ENCODE measurements around the gene PRG3. TPM values are rescaled to one million over a fixed set of nuclear protein-coding genes. Genes with fewer than 3 reads are reported as not detected.
"Not testable (repeated sequence)": the region's sequence is repeated elsewhere in the genome, so short reads cannot be mapped to it uniquely, and the experiment has no call there.

The PRG3 gene
- total RNA-seq, 2 experiments from 2014 or later = not detected

- H3K27ac Mint-ChIP-seq = no peak overlapping the region
- H3K4me3 Mint-ChIP-seq = no peak overlapping the region
- H3K4me1 Mint-ChIP-seq (ENCODE audit: low read depth) = no peaks in the 10 kb centered on the region
- H3K27me3 Mint-ChIP-seq (ENCODE audit: low read depth) = peaks cover 3% of the 10 kb centered on the region
- POLR2A ChIA-PET = no interaction called here
- DNase-seq = no peak
- CTCF ChIA-PET = interaction anchor here (1.1 to 1.9 kb wide), 4 partner anchors 15 to 130 kb away, joined by 3 to 5 read pairs (median 3); no protein-coding TSS in a partner anchor
- no peaks in the 10 kb centered on the region for H3K36me3 Mint-ChIP-seq (ENCODE audit: low read depth)
- no peaks in the 10 kb centered on the region for H3K9me3 Mint-ChIP-seq (ENCODE audit: insufficient read depth)
- ATAC-seq = no peak
Observed at GRCh38 chr11:57363131-57364080, 17.5 kb downstream of the PRG3 start.

GRCh38 chr11:57361926-57362325 is 19.0 kb downstream of the PRG3 start:
- Mint-ChIP-seq H3K9me3 (ENCODE audit: insufficient read depth) (no peaks in the 10 kb centered on the region), H3K36me3 (ENCODE audit: low read depth) (no peaks in the 10 kb centered on the region), H3K27ac (no peak overlapping the region), H3K4me3 (no peak overlapping the region), H3K27me3 (ENCODE audit: low read depth) (peaks cover 3% of the 10 kb centered on the region), H3K4me1 (ENCODE audit: low read depth) (no peaks in the 10 kb centered on the region)
- ChIA-PET POLR2A (interaction anchor here (1.1 kb wide), 1 partner anchor 16 kb away, joined by 3 read pairs; no protein-coding TSS in a partner anchor), CTCF (interaction anchor here (0.8 to 1.9 kb wide), 4 partner anchors 12 to 131 kb away, joined by 3 to 7 read pairs (median 4); no protein-coding TSS in a partner anchor)
- no peak for DNase-seq
- ATAC-seq = no peak

- CTCF ChIA-PET = interaction anchor here (1.9 kb wide), 1 partner anchor 16 kb away, joined by 7 read pairs; no protein-coding TSS in a partner anchor
- not testable (repeated sequence) for H3K36me3 Mint-ChIP-seq (ENCODE audit: low read depth); H3K27me3 Mint-ChIP-seq (ENCODE audit: low read depth); ATAC-seq; H3K4me1 Mint-ChIP-seq (ENCODE audit: low read depth); H3K9me3 Mint-ChIP-seq (ENCODE audit: insufficient read depth); H3K4me3 Mint-ChIP-seq; H3K27ac Mint-ChIP-seq; DNase-seq
- POLR2A ChIA-PET = interaction anchor here (1.1 kb wide), 1 partner anchor 16 kb away, joined by 3 read pairs; no protein-coding TSS in a partner anchor
Observed at GRCh38 chr11:57361420-57361819, 19.5 kb downstream of the PRG3 start.

- no peaks in the 10 kb centered on the region for H3K36me3 Mint-ChIP-seq (ENCODE audit: low read depth)
- ChIA-PET POLR2A (interaction anchor here (1.1 kb wide), 1 partner anchor 15 kb away, joined by 3 read pairs; no protein-coding TSS in a partner anchor), CTCF (interaction anchor here (1.0 to 1.9 kb wide), 2 partner anchors 15 to 99 kb away, joined by 3 to 7 read pairs; partner anchors contain the start of gene RTN4RL2)
- DNase-seq = no peak
- no peak for ATAC-seq
- H3K27ac Mint-ChIP-seq = no peak overlapping the region
- H3K27me3 Mint-ChIP-seq (ENCODE audit: low read depth) = peaks cover 12% of the 10 kb centered on the region
- no peak overlapping the region for H3K4me3 Mint-ChIP-seq
- H3K4me1 Mint-ChIP-seq (ENCODE audit: low read depth) = no peaks in the 10 kb centered on the region
- H3K9me3 Mint-ChIP-seq (ENCODE audit: insufficient read depth) = no peaks in the 10 kb centered on the region
Observed at GRCh38 chr11:57360991-57361390, 20.0 kb downstream of the PRG3 start.

GRCh38 chr11:57359896-57360690 is 20.9 kb downstream of the PRG3 start:
- no peak for ATAC-seq
- H3K4me3 Mint-ChIP-seq = no peak overlapping the region
- ChIA-PET POLR2A (no interaction called here), CTCF (interaction anchor here (0.8 to 1.9 kb wide), 5 partner anchors 14 to 133 kb away, joined by 3 to 7 read pairs (median 3); partner anchors contain the start of gene RTN4RL2)
- DNase-seq = no peak
- H3K27me3 Mint-ChIP-seq (ENCODE audit: low read depth) = peaks cover 13% of the 10 kb centered on the region
- H3K4me1 Mint-ChIP-seq (ENCODE audit: low read depth) = no peaks in the 10 kb centered on the region
- H3K36me3 Mint-ChIP-seq (ENCODE audit: low read depth) = no peaks in the 10 kb centered on the region
- no peaks in the 10 kb centered on the region for H3K9me3 Mint-ChIP-seq (ENCODE audit: insufficient read depth)
- H3K27ac Mint-ChIP-seq = no peak overlapping the region

- ATAC-seq = no peak
- Mint-ChIP-seq H3K4me1 (ENCODE audit: low read depth) (no peaks in the 10 kb centered on the region), H3K27ac (no peak overlapping the region), H3K9me3 (ENCODE audit: insufficient read depth) (no peaks in the 10 kb centered on the region), H3K36me3 (ENCODE audit: low read depth) (no peaks in the 10 kb centered on the region), H3K4me3 (no peak overlapping the region), H3K27me3 (ENCODE audit: low read depth) (peaks cover 19% of the 10 kb centered on the region)
- no peak for DNase-seq
- ChIA-PET POLR2A (no interaction called here), CTCF (interaction anchor here (0.8 to 1.4 kb wide), 3 partner anchors 71 to 134 kb away, joined by 3 to 4 read pairs (median 3); no protein-coding TSS in a partner anchor)
Observed at GRCh38 chr11:57359396-57359795, 21.6 kb downstream of the PRG3 start.

GRCh38 chr11:57358991-57359390 is 22.0 kb downstream of the PRG3 start:
- H3K27me3 Mint-ChIP-seq (ENCODE audit: low read depth) = peaks cover 19% of the 10 kb centered on the region
- ATAC-seq (no peak), DNase-seq (no peak)
- CTCF ChIA-PET = interaction anchor here (1.4 kb wide), 2 partner anchors 72 to 125 kb away, joined by 3 to 4 read pairs; no protein-coding TSS in a partner anchor
- no peaks in the 10 kb centered on the region for H3K36me3 Mint-ChIP-seq (ENCODE audit: low read depth)
- no peaks in the 10 kb centered on the region for H3K4me1 Mint-ChIP-seq (ENCODE audit: low read depth)
- no peaks in the 10 kb centered on the region for H3K9me3 Mint-ChIP-seq (ENCODE audit: insufficient read depth)
- no peak overlapping the region for H3K27ac Mint-ChIP-seq
- POLR2A ChIA-PET = no interaction called here
- no peak overlapping the region for H3K4me3 Mint-ChIP-seq

GRCh38 chr11:57358543-57358961 is 22.4 kb downstream of the PRG3 start:
- POLR2A ChIA-PET = no interaction called here
- no peak overlapping the region for H3K27ac Mint-ChIP-seq
- DNase-seq (no peak), ATAC-seq (no peak)
- peaks cover 21% of the 10 kb centered on the region for H3K27me3 Mint-ChIP-seq (ENCODE audit: low read depth)
- no peak overlapping the region for H3K4me3 Mint-ChIP-seq
- H3K4me1 Mint-ChIP-seq (ENCODE audit: low read depth) = no peaks in the 10 kb centered on the region
- H3K9me3 Mint-ChIP-seq (ENCODE audit: insufficient read depth) = no peaks in the 10 kb centered on the region
- no peaks in the 10 kb centered on the region for H3K36me3 Mint-ChIP-seq (ENCODE audit: low read depth)
- CTCF ChIA-PET = no interaction called here

GRCh38 chr11:57357856-57358255 is 23.1 kb downstream of the PRG3 start:
- Mint-ChIP-seq H3K27ac (no peak overlapping the region), H3K9me3 (ENCODE audit: insufficient read depth) (no peaks in the 10 kb centered on the region), H3K36me3 (ENCODE audit: low read depth) (no peaks in the 10 kb centered on the region), H3K4me3 (no peak overlapping the region), H3K27me3 (ENCODE audit: low read depth) (peaks cover 27% of the 10 kb centered on the region), H3K4me1 (ENCODE audit: low read depth) (no peaks in the 10 kb centered on the region)
- ChIA-PET POLR2A (no interaction called here), CTCF (interaction anchor here (1.8 kb wide), 1 partner anchor 12 kb away, joined by 5 read pairs; no protein-coding TSS in a partner anchor)
- DNase-seq (no peak), ATAC-seq (no peak)

- Mint-ChIP-seq H3K27ac (no peak overlapping the region), H3K4me3 (no peak overlapping the region), H3K36me3 (ENCODE audit: low read depth) (no peaks in the 10 kb centered on the region), H3K9me3 (ENCODE audit: insufficient read depth) (no peaks in the 10 kb centered on the region), H3K27me3 (ENCODE audit: low read depth) (peaks cover 29% of the 10 kb centered on the region), H3K4me1 (ENCODE audit: low read depth) (no peaks in the 10 kb centered on the region)
- CTCF ChIA-PET = interaction anchor here (1.8 kb wide), 1 partner anchor 12 kb away, joined by 5 read pairs; no protein-coding TSS in a partner anchor
- no peak for ATAC-seq
- no peak for DNase-seq
- POLR2A ChIA-PET = no interaction called here
Observed at GRCh38 chr11:57357310-57357709, 23.6 kb downstream of the PRG3 start.

GRCh38 chr11:57356268-57356667 is 24.7 kb downstream of the PRG3 start:
- H3K36me3 Mint-ChIP-seq (ENCODE audit: low read depth) = no peaks in the 10 kb centered on the region
- POLR2A ChIA-PET = no interaction called here
- no peaks in the 10 kb centered on the region for H3K4me1 Mint-ChIP-seq (ENCODE audit: low read depth)
- DNase-seq (no peak), ATAC-seq (no peak)
- no peak overlapping the region for H3K4me3 Mint-ChIP-seq
- H3K9me3 Mint-ChIP-seq (ENCODE audit: insufficient read depth) = no peaks in the 10 kb centered on the region
- peaks cover 29% of the 10 kb centered on the region for H3K27me3 Mint-ChIP-seq (ENCODE audit: low read depth)
- CTCF ChIA-PET = interaction anchor here (1.8 kb wide), 1 partner anchor 11 kb away, joined by 5 read pairs; no protein-coding TSS in a partner anchor
- no peak overlapping the region for H3K27ac Mint-ChIP-seq
